Measurements from ENCODE around the gene TUBA3E.
"Not testable (repeated sequence)": the region's sequence is repeated elsewhere in the genome, so short reads cannot be mapped to it uniquely, and the experiment has no call there.

Gene TUBA3E

GRCh38 chr2:130198343-130198742 is at the start of gene TUBA3E:
TSS of gene TUBA3E (minus strand) at chr2:130198439. CDS start at chr2:130198360, 79 bp downstream.
- DNase-seq = no peak

GRCh38 chr2:130246430-130246829 is 48.2 kb upstream of the TUBA3E start:
- no peak for DNase-seq

GRCh38 chr2:130245976-130246375 is 47.7 kb upstream of the TUBA3E start:
- no peak for DNase-seq

GRCh38 chr2:130243359-130243758 is 45.1 kb upstream of the TUBA3E start:
- no peak for DNase-seq

- DNase-seq = no peak
These were observed 42.9 kb upstream of the TUBA3E start for GRCh38 chr2:130241041-130241707.

GRCh38 chr2:130239581-130239980 is 41.3 kb upstream of the TUBA3E start:
- DNase-seq = not testable (repeated sequence)

- DNase-seq = not testable (repeated sequence)
These were observed 34.8 kb upstream of the TUBA3E start for GRCh38 chr2:130233066-130233465.

- DNase-seq = no peak
These were observed 33.4 kb upstream of the TUBA3E start for GRCh38 chr2:130231656-130232055.

DNA sequence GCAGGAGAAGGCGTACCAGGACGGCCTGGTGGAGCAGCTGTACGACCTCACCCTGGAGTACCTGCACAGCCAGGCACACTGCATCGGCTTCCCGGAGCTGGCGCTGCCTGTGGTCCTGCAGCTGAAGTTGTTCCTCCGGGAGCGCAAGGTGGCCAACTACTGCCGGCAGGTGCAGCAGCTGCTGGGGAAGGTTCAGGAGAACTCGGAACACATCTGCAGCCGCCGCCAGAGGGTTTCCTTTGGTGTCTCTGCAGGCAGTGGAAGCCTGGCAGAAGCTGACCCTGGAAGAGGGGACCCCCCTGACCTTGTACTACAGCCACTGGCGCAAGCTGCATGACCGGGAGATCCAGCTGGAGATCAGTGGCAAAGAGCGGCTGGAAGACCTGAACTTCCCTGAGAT is 32.7 kb upstream of the TUBA3E start:
- not testable (repeated sequence) for DNase-seq

DNA sequence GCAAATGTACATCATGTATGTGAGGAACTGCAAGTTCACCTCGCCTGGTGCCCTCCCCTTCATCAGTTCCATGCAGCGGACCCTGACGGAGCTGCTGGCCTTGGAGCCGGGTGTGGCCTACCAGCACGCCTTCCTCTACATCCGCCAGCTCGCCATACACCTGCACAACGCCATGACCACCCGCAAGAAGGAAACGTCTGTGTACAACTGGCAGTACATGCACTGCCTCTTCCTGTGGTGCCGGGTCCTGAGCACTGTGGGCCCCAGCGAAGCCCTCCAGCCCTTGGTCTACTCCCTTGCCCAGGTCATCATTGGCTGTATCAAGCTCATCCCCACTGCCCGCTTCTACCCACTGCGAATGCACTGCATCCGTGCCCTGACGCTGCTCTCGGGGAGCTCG is 32.1 kb upstream of the TUBA3E start:
- not testable (repeated sequence) for DNase-seq

- peak; percentile 5 for DNase-seq
These were observed 30.9 kb upstream of the TUBA3E start for GRCh38 chr2:130229161-130229510.

DNA sequence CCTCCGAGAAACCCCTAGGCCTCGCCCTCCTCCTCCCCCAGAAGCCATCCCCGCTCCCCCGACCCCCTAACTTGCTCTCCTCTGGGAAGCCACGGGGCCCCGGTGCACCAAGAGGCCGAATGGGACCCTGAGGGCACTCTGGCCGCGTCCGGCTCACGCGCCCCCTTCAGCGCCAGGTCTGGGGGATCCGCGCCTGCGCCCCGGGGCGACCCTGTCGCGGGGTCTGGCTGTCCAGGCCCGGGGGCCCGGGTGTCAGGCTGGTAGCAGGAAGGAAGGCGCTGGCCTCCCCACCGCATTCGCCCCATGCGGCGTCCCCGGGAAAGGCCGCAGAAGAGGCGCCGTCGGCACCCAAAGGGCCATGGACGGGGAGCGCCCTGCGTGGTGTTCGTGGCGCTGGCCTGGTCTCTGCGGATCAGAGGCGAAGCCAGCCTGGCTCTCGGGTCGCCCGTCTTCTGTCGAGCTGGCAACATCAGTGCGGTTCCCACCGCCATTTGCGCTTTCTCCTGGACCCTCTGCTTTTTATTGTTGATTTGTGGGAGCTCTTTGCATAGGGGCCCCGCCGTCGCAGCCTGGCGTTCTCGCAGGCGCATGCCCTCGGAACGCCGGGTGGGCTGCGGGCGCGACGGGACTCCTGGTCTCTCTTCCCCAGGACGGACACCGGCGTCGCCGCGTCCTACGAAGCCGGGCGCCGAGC is 30.4 kb upstream of the TUBA3E start:
- DNase-seq = not testable (repeated sequence)

DNA sequence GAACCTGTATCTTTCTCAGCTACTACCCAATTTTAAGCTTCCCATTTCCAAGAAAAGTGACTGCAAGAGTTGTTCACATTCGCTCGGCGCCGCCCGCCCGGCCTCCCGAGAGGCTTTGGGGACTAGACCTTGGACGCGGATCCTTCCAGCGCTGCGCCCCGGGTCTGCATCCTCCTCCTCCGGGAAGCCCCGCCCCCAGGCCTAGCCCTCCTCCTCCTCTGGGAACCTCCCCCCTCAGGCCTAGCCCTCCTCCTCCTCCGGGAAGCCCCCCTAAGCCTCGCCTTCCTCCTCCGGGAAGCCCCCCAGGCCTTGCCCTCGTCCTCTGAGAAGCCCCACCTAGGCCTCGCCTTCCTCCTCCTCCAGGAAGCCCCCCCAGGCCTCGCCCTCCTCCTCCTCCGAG is 29.8 kb upstream of the TUBA3E start:
- not testable (repeated sequence) for DNase-seq

DNA sequence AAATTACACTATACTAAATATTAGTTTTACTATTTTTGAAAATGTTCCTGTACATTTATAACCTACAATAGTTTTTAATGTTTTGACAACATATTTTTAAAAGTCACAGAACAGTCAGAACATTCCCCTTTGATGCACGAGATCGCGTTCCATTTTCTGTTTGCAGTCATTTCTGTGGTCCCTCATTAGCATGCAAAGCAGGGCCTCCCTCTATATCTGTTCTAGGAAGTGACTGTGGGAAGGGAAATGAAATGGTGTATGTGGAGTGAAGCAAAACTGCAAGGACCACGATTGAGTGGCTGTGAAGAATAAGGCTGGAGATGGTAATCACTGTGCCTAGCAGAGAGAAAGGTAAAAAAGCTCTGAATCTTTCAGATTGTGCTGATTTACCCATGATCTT is 24.3 kb upstream of the TUBA3E start:
- DNase-seq = not testable (repeated sequence)

- DNase-seq = not testable (repeated sequence)
These were observed 22.3 kb upstream of the TUBA3E start for GRCh38 chr2:130220505-130220904.

- DNase-seq = not testable (repeated sequence)
These were observed 20.9 kb upstream of the TUBA3E start for GRCh38 chr2:130219147-130219546.

DNA sequence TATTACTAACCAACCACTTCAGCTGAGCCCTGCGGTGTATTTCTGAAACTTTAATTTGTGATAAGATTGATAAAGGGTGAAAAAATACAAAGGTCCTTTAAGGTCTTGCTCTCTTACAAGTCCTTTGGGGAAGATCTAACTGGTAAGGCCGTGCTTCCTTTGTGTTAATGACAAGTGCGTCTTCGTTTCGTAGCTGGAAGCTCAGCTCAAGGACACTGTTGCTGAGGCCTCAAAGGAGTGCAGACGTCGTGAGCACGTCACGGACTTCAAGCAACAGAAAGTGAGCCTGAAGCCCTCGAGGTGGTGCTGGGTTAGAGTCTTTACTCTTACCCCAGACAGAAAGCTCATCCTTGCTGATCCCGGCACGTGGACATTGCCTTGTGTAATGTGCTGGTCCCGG is 8.8 kb upstream of the TUBA3E start:
- not testable (repeated sequence) for DNase-seq

GRCh38 chr2:130203150-130203549 is 4.9 kb upstream of the TUBA3E start:
- not testable (repeated sequence) for DNase-seq

DNA sequence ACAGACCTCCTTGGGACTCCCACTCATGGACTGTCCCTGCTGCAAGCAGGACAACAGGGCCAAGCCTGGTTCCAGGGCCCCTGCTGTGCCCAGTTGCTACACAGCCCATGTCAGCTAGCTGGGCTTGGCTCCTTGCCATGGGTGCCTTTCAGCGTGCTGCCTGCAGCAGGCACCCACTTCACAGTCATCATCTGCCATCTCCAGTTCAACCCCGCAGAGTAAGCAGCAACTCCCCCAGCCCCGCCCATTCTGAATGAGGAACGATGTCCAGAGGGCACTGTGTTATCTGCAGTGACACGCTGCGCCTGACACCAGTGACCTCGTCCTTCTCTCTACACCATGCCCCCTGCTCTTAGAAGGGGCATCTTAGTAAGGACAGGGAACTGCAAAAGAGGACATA is 4.3 kb upstream of the TUBA3E start:
- not testable (repeated sequence) for DNase-seq

GRCh38 chr2:130196052-130196451 is 2.2 kb downstream of the TUBA3E start:
- DNase-seq = not testable (repeated sequence)

DNA sequence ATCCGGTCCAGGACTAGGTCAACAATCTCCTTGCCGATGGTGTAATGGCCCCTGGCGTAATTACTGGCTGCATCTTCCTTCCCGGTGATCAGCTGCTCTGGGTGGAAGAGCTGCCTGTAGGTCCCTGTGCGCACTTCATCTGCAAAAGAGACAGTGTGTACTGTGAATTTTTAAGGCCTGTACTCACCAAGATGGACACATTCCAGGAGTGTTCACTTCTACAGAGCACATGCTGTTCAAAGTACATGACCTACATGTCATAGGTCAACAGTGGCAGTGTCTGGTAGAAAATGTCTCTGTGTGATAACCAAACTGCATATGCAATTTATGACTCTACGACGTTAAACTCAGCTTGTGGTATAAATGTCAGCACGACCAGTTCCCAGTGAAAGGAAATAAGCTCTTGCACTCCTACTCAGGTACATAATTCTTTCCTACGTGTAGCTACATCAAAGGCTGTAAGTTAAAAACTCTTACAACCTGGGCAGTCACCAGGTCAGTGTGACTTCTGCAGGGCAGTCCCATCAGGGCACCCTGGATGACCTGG is 3.1 kb downstream of the TUBA3E start:
- DNase-seq = not testable (repeated sequence)

DNA sequence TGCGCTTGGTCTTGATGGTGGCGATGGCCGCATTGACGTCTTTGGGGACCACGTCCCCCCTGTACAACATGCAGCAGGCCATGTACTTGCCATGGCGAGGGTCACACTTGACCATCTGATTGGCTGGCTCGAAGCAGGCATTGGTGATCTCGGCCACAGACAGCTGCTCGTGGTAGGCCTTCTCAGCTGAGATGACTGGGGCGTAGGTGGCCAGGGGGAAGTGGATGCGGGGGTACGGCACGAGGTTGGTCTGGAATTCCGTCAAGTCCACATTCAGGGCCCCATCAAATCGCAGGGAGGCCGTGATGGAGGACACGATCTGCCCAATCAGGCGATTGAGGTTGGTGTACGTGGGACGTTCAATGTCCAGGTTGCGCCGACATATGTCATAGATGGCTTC is 4.4 kb downstream of the TUBA3E start:
- not testable (repeated sequence) for DNase-seq

DNA sequence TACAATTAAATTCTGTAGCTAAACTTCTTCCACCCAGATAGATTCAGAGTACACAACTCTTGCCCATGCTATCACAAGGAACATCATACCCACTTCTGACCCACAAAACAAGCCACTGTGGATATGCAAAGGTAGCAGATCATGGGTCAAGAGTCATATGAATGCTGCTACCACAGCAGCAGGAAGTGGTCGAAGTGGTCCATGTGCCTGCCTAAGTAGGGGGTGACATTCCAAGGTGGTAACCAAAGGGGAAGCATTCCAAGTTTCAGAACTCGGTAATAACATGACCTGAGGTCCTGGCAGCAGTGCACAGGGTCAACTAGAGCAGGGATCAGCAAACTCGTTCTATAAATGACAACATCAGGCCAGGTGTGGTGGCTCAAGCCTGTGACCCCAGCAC is 5.8 kb downstream of the TUBA3E start:
- not testable (repeated sequence) for DNase-seq

DNA sequence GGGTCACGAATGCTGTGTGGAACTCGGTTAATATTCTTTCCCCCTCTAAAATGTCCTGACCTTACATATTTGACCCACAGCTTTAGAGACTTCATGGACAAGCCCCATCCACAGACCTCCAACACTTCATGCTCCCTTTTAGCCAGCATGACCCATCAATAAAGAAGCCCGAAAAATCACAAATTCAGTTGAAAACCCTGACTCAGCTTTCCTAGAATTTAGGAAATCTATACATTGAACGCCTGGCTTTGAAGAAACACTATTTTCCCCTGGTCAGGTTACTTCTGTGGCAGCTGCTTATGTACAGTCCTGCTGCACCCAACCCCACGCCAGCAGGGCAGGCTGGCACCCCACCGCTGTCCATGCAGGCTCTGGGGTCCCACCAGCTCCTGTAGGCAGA is 6.9 kb downstream of the TUBA3E start:
- not testable (repeated sequence) for DNase-seq

Data from activated effector memory CD4-positive, alpha-beta T cell treated with Interleukin-2 at 50 U/mL for 16 hours (primary cell).